HG03521 (cell line): Measurements from ENCODE around the gene HRCT1.

Experiments
- ATAC-seq: cut with Tn5 transposase; IDR thresholded peaks from one replicate; pipeline ENCODE4 v1.9.1; 2021; ENCODE audit warnings: mild to moderate bottlenecking, moderate library complexity; ENCODE audit not compliant: unreplicated experiment

HRCT1 gene

GRCh38 chr9:35939679-35940250 lies 33.8 kb downstream of the HRCT1 start:
- ATAC-seq: no peak

DNA sequence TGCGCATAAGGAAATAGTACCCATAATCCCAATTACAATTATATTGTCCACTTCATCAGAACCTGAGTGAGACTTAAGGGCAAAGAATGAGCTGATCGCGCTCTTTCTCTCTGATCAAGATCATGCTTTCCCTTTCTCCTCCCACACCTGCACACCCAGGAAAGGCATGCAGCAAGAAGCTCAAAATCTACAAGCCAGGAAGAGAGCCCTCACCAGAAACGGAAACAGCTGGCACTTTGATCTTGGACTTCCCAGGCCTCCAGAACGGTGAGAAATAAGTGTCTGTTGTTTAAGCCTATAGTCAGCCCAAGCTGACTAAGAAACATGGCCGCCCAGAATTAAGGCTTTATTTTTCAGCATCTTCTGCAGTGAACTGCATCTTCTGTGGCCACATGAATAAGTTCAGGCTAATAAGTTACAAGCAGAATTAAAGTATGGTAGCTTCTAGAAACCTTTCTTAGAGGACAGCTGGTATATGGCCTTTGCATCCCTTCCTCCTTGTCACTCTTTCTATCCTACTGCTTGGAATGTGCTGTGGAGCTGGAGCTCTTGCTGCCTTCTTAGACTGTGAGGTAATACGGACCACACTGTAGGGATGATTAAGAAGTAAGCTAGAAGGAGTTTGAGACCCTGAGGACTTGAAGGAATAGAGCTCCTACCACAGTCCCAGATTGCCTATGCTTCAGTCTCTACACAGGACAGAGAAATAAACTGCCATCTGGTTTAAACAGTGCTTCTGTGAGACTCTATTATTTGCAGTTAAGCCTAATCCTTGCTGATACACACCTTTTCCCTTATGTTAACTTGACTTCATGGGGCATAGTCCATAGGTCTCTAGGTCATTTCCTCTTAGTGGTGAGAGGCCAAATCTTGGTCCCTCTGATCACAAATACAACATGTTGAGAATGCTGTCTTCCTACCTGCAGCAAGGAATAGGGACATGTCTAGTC lies 34.7 kb downstream of the HRCT1 start:
- ATAC-seq: no peak

- ATAC-seq: no peak
These were observed 36.3 kb downstream of the HRCT1 start for GRCh38 chr9:35942286-35942685.

DNA sequence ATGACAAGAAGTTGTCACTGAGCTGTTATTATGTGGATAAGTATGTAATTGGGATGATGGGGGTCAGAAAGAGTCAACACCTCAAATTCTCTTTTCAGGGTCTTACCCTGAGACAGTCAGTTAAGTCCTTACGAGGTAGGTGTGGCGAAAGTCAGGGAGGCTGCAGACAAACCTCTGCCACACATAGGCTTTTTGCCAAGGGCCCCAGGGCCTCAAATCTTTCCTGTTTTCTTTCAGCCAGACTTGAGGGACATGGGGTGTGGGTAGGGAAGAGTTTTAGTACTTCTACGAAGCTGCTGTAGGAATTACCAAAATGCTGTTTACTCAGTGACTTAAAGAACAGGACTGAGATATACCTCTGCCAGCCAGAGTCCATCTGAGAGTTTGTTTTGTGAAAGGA lies 38.2 kb downstream of the HRCT1 start:
- ATAC-seq: no peak

DNA sequence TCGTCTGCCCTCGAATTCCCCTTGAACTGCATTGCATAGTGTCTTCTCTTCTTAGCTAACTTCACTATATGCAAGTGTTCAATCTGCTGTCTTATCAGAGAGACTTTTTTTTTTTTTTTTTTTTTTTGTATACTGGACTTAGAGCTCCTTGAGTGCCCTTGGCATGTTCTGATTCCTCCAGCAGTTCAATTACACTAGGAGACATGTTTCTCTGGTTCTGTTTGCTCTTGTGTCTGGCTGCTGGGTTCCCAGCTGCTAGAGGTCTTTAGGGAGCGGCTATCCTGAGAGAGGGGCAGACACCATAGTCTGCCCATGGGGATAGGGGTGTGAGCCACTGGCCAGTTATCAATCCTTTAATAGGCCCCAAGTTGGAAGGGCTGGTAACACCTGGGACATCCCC lies 38.8 kb downstream of the HRCT1 start:
- no peak for ATAC-seq

- no peak for ATAC-seq
These were observed 39.5 kb downstream of the HRCT1 start for GRCh38 chr9:35945341-35946018.

- no peak for ATAC-seq
These were observed 42.4 kb downstream of the HRCT1 start for GRCh38 chr9:35948451-35948850.

- ATAC-seq: no peak
These were observed 42.9 kb downstream of the HRCT1 start for GRCh38 chr9:35948901-35949318.

GRCh38 chr9:35951736-35952135 lies 45.7 kb downstream of the HRCT1 start:
- no peak for ATAC-seq

DNA sequence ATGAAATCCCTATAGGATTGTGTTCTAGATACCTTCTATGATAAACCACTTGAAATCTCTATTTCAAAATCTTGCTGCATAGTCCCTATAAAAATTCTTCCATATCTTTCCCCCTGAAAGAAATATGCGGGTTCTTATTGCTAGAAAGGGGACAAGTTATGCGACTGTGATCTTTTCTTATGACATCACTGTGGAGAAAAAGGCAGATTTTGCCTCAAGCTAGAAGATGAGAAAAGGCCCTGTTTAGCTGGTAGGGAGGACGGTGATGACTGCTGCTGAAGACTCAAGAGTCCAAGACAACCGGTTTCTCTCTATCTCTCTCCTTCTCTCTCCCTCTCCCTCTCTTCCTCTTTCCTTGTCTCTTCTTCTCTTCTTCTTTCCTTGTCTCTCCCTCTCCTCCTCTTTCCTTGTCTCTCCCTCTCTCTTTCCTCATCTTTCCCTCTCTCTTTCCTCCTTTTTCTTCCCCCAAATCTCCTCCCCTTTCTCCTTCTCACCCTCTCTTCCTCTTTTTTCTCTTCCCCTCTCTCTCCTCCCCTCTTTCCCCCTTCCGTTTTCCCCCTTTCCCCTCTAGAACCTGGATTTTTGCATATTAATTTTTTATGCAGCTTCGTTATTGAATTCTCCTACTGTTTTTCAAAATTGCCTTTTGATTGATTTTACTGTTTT lies 46.7 kb downstream of the HRCT1 start:
- no peak for ATAC-seq

GRCh38 chr9:35954942-35955546 lies 49.0 kb downstream of the HRCT1 start:
- no peak for ATAC-seq

GRCh38 chr9:35956651-35957050 lies 50.6 kb downstream of the HRCT1 start:
- ATAC-seq: no peak
